DMS 273 treated with DMSO at 0.1 percent for 48 hours (cell line): Measurements from ENCODE around the gene THAP8.

Experiments
- DNase-seq: peaks from one replicate; lab custom pipeline; 2025; lab: John Stamatoyannopoulos, UW

The THAP8 gene

GRCh38 chr19:36030264-36031148 is 23.6 kb downstream of the THAP8 start:
- peak; percentile 54 for DNase-seq

DNA sequence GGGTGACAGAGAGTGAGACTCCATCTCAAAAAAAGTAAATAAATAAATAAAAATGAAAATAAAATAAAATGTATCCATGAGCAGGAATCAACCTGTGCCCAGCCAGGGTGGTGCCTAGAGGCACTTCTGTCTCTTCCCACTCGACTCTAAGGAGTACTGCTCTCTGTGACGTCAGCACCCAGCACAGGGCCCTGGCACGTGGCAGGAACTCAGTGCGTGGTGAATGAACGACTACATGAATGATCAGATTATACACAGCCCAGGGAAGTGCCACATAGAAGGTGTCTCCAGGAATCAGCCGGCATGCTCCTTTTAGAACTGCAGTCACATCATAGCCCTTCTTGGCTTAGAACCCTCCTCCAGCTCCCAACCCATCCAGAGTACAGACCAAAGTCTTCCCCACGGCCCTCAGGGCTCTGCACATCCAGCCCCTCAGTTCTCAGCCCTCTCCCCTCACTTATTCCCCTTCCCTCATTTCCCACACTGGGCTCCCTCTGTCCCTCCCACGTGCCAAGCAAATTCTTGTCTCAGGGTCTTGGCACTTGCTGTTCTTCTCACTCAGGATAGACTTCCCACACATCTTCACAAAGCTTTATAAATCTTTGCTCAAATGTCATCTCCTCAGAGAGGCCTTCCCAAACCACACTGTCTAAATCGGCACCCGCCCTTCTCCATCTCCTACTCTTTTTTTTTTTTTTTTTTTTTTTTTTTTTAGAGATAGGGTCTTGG is 25.6 kb downstream of the THAP8 start:
- no peak for DNase-seq

- DNase-seq = no peak
Observed at GRCh38 chr19:36027696-36028095, 26.4 kb downstream of the THAP8 start.

DNA sequence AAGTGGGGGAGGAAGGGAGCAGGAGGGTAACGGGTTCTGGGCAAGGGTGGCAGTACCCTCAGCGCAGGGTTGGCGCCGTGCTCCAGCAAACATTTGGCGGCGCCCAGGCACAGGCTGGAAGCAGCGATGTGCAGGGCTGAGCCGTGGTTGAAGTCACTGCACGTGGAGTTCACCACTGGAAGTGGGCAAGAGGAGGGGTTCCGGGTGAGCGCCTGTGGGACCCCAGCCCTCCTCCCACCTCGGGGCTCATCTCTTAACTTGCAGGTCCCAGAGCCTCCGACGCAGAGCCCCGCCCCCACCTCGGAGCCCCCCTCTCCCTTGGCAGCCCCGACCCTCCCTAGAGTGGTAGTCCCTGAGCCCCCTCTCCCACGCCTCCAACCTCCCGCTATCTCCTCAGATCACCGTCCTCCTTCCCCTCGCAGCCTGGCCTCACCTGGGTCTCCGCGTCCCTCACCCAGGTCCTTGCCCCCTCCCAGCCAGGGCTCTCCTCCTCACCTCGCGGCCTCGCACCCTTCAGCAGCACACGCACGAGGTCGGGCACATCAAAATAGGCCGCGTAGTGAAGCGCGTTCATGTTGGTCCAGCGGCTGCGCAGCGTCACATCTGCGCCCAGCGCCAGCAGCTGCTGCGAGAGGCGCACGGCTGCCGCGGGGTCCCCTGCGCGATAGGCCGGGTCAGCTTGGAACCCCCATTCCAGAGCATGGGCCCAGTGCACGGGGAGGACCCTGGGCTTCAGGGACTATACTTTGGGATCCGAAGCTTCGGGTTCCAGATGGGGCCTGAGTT is 27.8 kb downstream of the THAP8 start:
- DNase-seq = no peak

DNA sequence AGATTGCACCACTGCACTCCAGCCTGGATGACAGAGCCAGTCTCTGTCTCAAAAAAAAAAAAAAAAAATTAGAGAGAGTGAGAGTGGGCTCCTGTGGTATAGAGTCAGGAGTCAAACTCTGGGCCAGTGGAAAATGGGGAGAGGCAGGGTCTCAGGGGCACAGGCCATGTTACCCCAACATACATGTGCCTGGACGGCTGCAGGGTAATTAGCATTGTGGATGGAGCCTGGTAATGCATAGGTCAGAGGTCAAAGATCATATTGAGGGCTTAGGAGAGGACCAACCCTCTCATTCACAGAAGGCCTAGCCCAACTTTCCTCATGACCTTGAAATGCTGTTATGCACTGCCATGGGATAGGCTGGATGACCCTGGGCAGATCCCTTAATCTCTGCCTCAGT is 28.5 kb downstream of the THAP8 start:
- no peak for DNase-seq

DNA sequence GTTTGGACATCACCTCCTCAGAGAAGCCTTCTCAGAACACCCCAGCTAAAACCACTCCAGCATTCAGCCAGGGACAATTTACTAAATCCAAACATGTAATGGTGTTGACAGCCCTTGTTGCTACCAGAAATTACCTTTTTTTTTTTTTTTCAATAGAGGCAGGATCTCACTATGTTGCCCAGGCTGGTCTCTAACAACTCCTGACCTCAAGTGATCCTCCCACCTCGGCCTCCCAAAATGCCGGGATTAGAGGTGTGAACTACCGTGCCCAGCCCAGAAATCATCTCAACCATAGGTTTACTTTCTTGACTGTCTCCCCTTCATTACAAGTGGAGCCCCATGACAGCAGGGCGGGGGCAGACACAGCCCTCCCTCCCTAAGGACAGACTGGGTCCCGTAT is 30.7 kb downstream of the THAP8 start:
- no peak for DNase-seq

DNA sequence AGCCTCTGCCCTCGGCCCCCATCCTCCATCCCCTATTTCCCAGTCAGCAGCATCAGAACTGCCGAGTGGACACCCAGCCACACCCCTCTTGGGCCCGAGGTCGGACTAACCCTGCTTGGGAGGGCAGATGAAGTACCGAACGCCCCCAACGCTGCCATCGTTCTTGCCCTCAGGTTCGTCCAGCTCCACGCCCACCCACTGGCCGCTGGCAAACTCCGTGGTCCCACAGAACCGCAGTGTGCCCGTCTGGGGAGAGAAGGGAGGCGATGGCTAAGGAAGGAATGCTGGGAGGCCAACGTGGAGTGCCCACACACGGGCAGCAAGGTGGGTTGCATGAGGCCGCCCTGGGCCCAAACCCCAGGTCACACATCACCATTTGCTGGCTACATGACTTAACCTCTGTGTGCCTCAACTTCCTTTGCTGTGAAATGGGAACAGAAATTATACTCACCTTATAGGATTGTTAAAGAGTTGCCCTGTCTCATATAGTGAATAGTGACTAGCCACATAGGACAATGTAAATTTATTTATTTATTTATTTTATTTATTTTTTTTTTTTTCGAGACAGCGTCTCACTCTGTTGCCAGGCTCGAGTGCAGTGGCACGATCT is 34.9 kb downstream of the THAP8 start:
- DNase-seq = no peak

DNA sequence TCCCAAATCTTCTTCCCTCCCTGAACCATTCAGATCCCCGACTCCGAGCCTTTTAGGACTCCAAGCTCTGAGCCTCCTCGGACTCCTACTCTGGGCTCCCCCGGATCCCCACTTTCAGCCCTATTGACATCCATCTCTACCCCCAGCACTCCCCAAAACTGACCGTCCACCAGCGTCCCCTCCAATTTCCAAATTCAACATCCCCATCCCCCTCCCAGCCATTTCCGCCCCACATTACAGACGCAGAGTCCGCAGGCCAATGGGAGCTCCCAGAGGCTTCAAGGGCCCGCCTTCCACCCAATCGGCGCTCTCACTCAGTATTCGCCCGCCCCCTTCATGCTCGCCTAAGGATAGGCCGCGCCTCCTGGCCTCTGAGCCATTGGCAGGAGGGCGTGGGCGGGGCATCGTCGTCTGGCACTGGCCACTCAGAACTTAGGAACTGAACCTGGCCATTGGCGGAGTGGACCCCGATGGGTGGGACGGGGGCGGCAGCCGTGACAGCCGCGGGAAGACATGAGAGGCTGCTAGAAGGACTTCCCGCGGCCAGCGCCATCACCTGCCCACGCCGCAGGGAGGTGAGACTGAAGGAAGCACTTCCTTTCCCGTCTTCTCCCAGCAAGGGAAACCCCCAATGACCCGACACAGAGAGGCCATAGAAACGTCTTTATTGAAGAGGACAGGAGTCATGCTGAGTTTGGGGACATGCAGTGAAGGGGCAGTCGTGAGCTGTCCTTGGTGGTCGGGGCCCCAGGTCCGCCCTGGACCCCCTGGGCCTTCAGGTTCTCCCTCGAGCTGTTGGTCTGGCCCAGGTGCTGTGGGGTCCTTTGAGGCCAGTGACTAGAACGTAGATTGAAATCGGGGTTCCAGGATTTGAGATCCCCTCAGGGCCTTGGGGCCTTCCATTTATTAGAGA is 39.8 kb downstream of the THAP8 start, which contains the start of gene ALKBH6:
TSS of gene ALKBH6 (minus strand) at position 202 of the 913 bp plus-strand sequence. CDS start 816 bp downstream, outside the sequence.
- peak; percentile 98 for DNase-seq

DNA sequence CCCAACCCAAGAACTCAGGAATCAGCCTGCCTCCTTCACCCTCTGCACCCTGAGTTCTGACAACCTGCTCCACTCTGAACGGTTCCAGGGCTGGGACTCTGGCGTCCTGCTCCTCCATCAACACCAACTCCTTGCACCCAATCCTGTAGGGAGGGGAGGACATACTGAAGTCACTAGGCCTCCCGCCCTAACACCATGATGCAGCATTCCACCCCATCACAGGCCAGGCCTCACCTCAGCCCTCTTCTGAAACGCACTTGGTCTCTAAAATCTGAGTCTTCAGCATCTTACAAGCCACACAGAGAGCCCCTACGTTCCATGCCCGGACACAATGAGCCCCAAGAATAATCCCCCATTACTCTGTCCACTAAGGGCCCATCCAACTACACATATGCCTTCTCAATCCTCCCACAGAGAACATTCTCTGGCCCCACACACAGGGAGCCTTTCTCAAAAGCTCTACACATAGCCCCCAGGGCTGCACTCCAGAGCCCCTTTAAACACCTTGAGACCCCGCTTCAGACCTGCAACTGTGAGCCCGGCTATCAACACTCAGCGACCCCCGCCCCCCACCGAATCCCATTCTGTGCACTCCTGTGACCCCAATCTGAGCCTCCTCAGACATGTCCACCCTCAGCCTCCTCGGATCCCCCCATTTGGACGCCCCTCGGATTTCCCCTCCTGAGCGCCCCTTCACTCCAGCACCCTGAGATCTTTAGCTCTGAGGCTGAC is 40.6 kb downstream of the THAP8 start:
- DNase-seq = no peak

GRCh38 chr19:36010402-36010801 is 43.7 kb downstream of the THAP8 start:
- DNase-seq = no peak

- DNase-seq = no peak
Observed at GRCh38 chr19:36009633-36010379, 44.3 kb downstream of the THAP8 start.

- DNase-seq = no peak
Observed at GRCh38 chr19:36009220-36009619, 44.9 kb downstream of the THAP8 start.

DNA sequence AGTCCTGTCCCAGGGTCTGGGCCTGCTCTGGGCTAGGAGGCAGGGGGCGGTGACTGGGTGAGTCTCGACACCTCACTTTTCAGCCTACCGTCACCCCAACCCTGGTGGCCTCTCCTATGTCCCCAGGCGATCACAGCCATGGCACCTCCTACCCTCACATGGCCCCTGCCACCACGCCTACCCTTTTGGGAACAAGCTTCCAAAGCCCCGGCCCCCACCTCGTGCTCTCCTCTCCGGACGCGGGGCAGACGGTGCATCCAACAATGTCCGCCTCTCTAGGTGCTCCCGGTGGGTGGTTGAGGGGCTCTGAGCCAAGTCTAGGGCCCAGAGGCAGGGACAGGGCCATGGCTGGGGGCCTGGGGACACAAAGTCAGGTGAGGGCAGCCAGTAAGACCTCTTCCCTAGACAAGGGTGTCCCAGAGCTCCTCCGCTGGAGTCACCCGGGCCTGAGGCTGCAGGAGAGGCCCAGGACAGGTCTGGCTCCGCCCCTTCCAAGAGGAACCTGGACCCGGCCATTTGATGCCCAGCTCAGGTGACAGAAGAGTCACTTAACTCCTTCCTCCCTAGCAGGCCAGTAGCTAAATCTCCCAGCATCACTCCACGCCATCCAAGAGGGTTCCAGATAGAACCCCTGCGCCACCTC is 45.6 kb downstream of the THAP8 start, which contains the start of gene SYNE4:
TSS of gene SYNE4 (minus strand) at position 478 of the 643 bp plus-strand sequence. CDS start at position 346, 132 bp downstream.
- DNase-seq = no peak

DNA sequence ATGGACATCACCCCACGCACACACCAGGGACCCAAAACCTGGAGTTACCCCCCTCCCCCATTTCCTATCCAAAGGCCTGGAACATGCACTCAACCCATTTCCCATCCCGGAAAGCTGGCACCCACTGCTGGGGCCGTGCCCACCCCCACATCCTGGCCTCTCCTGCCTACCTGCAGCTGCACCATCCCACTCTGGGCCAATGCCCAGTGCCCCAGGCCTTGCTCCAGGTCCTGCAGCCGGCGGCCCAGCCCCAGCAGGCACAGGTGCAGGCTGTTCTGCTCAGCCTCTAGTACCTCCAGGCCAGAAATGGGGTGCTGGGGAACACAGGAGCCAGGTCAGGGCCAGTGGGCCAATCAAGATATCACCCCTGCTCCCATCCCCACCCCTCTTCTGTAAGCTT is 47.1 kb downstream of the THAP8 start:
- DNase-seq = no peak

- DNase-seq = no peak
Observed at GRCh38 chr19:36003284-36003683, 50.8 kb downstream of the THAP8 start.

DNA sequence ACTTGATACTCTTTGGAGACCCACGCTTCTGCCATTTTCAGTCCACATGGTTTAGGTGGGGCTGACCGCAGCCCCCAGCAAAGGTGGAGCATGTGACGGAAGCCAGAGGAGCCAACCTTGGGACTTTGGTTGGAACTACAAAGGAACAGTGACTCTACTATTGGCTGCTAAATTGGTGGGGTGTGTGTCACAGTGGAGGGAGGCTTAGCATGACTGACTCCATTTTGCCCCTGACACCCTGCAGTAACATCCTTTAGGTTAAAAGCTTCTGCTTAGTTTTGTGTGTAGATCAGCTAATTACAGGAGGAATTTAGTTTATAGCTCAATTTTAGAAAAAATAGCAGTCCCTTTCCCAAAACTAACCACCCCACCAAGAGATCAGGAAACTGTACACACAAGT is 52.5 kb downstream of the THAP8 start:
- no peak for DNase-seq

DNA sequence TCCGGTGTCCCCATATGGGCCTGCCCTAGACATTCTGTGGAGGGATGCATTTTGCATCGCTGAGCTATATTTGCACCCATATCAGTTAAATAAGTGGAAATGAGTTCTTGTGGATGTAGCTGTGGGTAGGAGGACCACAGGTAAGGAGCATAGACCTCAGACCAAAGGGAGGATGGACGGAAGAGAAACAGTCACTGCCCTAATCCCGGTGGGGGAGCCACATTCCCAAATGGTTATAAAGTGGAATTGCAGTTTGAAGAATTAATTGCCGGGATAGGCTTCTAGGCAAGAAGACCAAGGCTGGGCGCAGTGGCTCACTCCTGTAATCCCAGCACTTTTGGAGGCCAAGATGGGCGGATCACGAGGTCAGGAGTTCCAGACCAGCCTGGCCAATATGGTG is 57.3 kb downstream of the THAP8 start:
- DNase-seq = no peak

DNA sequence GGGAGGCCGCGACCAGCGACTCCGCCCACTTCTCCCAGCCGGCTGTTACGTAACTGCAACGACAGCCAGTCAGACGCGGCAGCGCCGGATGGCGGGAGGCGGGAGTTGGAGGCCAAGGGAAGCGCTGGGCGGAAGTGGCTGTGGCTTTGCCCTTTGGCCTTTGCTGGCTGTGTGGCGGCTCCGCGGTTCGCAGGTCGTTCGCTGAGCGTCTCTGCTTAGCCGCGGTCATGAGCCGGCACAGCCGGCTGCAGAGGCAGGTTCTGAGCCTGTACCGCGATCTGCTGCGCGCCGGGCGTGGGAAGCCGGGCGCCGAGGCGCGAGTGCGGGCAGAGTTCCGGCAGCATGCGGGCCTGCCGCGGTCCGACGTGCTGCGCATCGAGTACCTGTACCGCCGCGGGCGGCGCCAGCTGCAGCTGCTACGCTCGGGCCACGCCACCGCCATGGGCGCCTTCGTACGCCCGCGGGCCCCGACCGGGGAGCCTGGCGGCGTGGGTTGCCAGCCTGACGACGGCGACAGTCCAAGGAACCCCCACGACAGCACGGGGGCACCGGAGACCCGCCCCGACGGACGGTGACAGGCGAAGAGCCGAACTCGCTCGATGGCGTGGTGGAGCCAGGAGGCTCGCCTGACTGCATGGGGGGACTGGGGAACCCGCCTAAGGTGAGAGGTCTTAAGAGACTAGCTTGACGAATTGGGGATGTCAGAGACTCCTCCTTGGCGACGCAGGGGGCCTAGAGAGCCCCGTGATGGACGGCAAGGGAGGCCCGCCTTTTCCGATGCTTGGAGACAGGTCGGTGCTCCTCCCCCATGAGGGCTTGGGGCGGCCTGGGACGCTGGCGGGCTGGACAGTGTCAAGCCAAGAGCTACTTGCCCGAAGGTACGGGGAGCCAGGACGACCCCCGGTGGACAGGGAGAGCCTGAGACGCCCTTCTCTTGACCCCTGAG is 58.8 kb downstream of the THAP8 start, which contains the start of gene SDHAF1:
TSS of gene SDHAF1 (plus strand) at position 141 of the 946 bp plus-strand sequence. CDS start at position 228, 87 bp downstream.
- peak; percentile 80 for DNase-seq
